HEK293 (cell line): ENCODE measurements around the gene MAGEA8.
A peak's percentile ranks its signal among the peaks of the same experiment; 100 is the strongest.
"Not testable (repeated sequence)": the region's sequence is repeated elsewhere in the genome, so short reads cannot be mapped to it uniquely, and the experiment has no call there.

Source experiments
- CTCF ChIA-PET: fragments of 350-600 bp; formaldehyde crosslinking; extraction: SDS; loops from one replicate; lab custom pipeline; 2021; ENCODE audit warnings: antibody characterized with exemption; lab: Yijun Ruan, JAX
- POLR2A ChIA-PET: fragments of 300-600 bp; formaldehyde crosslinking; extraction: SDS; loops from one replicate; lab custom pipeline; 2020; ENCODE audit warnings: antibody characterized with exemption, inconsistent platforms; lab: Yijun Ruan, JAX
- H3K27ac ChIP-seq: fragments of 200-500 bp; sonication (Bioruptor generic); 2 replicates; pipeline ENCODE4 v1.5.1; 2014; ENCODE audit warnings: low read depth, low read length, control low read depth, inconsistent platforms; ENCODE audit errors: extremely low read depth
- H3K36me3 ChIP-seq, 2 experiments: fragments of 200-500 bp in 1 of 2; sonication (Bioruptor generic) in 1 of 2; 1 replicate in 1 of 2; 2 replicates in 1 of 2; pipeline ENCODE4 v1.5.1; 2014 to 2017; ENCODE audit warnings: inconsistent platforms in 2 of 2, low read length in 2 of 2; ENCODE audit not compliant: control insufficient read depth in 2 of 2, insufficient read depth in 1 of 2
- H3K4me1 ChIP-seq: fragments of 200-500 bp; sonication (Bioruptor generic); 2 replicates; pipeline ENCODE4 v1.5.1; 2014; ENCODE audit warnings: mild to moderate bottlenecking, low read length, inconsistent platforms; ENCODE audit not compliant: control insufficient read depth, insufficient read depth
- H3K4me3 ChIP-seq: 2 replicates; pipeline ENCODE4 v1.5.1; 2011; ENCODE audit warnings: low read depth, mild to moderate bottlenecking, control low read depth, low read length, moderate library complexity
- H3K9me3 ChIP-seq: fragments of 200-500 bp; sonication (Bioruptor generic); 2 replicates; pipeline ENCODE4 v1.5.1; 2014; ENCODE audit warnings: low read depth, low read length, inconsistent platforms; ENCODE audit not compliant: control insufficient read depth, insufficient read depth
- HOXC10 ChIP-seq: sonication (generic); formaldehyde crosslinking; IDR thresholded peaks from 2 replicates; pipeline ENCODE4 v1.8.1; 2023; ENCODE audit warnings: mild to moderate bottlenecking, missing genetic modification reagents
- MEIS1 ChIP-seq: sonication (generic); formaldehyde crosslinking; IDR thresholded peaks from 2 replicates; pipeline ENCODE4 v1.8.1; 2022; ENCODE audit warnings: missing genetic modification reagents, mild to moderate bottlenecking, borderline replicate concordance
- TCF7L2 ChIP-seq: IDR thresholded peaks from 2 replicates; pipeline ENCODE4 v1.6.1; 2011; ENCODE audit warnings: low read depth, mild to moderate bottlenecking, inconsistent platforms, low read length, moderate library complexity, borderline replicate concordance
- ZBTB17 ChIP-seq: fragments of 450-650 bp; formaldehyde crosslinking; IDR thresholded peaks from 2 replicates; pipeline ENCODE4 v1.5.1; 2016; ENCODE audit warnings: missing biosample characterization, missing genetic modification characterization
- ZNF2 ChIP-seq: fragments of 450-650 bp; formaldehyde crosslinking; IDR thresholded peaks from 2 replicates; pipeline ENCODE4 v1.5.1; 2016; ENCODE audit warnings: missing biosample characterization, missing genetic modification characterization
- ZNF404 ChIP-seq: fragments of 450-650 bp; formaldehyde crosslinking; IDR thresholded peaks from 2 replicates; pipeline ENCODE4 v1.5.1; 2017; ENCODE audit warnings: missing biosample characterization, missing genetic modification characterization
- ZNF514 ChIP-seq: fragments of 450-650 bp; formaldehyde crosslinking; IDR thresholded peaks from 2 replicates; pipeline ENCODE4 v1.5.1; 2016; ENCODE audit warnings: missing biosample characterization, missing genetic modification characterization
- ZNF544 ChIP-seq: fragments of 450-650 bp; formaldehyde crosslinking; IDR thresholded peaks from 2 replicates; pipeline ENCODE4 v1.5.0; 2017; ENCODE audit warnings: missing biosample characterization, missing genetic modification characterization
- ZNF626 ChIP-seq: fragments of 450-650 bp; sonication (Bioruptor Pico); formaldehyde crosslinking; IDR thresholded peaks from 2 replicates; pipeline ENCODE4 v1.5.1; 2018; ENCODE audit warnings: missing biosample characterization, missing genetic modification characterization, inconsistent platforms
- ZNF660 ChIP-seq: fragments of 450-650 bp; IDR thresholded peaks from 2 replicates; pipeline ENCODE4 v1.5.1; 2018; ENCODE audit warnings: missing biosample characterization, mild to moderate bottlenecking, missing genetic modification characterization
- ZNF677 ChIP-seq: fragments of 450-650 bp; IDR thresholded peaks from 2 replicates; pipeline ENCODE4 v1.5.0; 2018; ENCODE audit warnings: missing biosample characterization, mild to moderate bottlenecking, missing genetic modification characterization, moderate library complexity
- ZNF776 ChIP-seq: fragments of 450-650 bp; formaldehyde crosslinking; IDR thresholded peaks from 2 replicates; pipeline ENCODE4 v1.5.0; 2017; ENCODE audit warnings: missing biosample characterization, missing genetic modification characterization, borderline replicate concordance
- ZNF830 ChIP-seq: fragments of 450-650 bp; IDR thresholded peaks from 2 replicates; pipeline ENCODE4 v1.5.0; 2018; ENCODE audit warnings: missing biosample characterization, missing genetic modification characterization, low read depth, mild to moderate bottlenecking, moderate library complexity
- ZSCAN30 ChIP-seq: fragments of 450-650 bp; IDR thresholded peaks from 2 replicates; pipeline ENCODE4 v1.5.1; 2018; ENCODE audit warnings: missing biosample characterization, mild to moderate bottlenecking, missing genetic modification characterization, moderate library complexity
- TF ChIP-seq, protein P1 (sequence below): fragments of 450-650 bp; formaldehyde crosslinking; IDR thresholded peaks from 2 replicates; pipeline ENCODE4 v1.5.1; 2016; ENCODE audit warnings: missing biosample characterization, missing genetic modification characterization
- TF ChIP-seq, protein P2 (sequence below): fragments of 450-650 bp; formaldehyde crosslinking; IDR thresholded peaks from 2 replicates; pipeline ENCODE4 v1.5.1; 2016; ENCODE audit warnings: missing biosample characterization, missing genetic modification characterization
- TF ChIP-seq, protein P3 (sequence below): fragments of 450-650 bp; formaldehyde crosslinking; IDR thresholded peaks from 2 replicates; pipeline ENCODE4 v1.5.1; 2016; ENCODE audit warnings: missing biosample characterization, missing genetic modification characterization
- TF ChIP-seq, protein P4 (sequence below): fragments of 450-650 bp; formaldehyde crosslinking; IDR thresholded peaks from 2 replicates; pipeline ENCODE4 v1.5.1; 2017; ENCODE audit warnings: missing biosample characterization, missing genetic modification characterization
- TF ChIP-seq, protein P5 (sequence below): fragments of 450-650 bp; formaldehyde crosslinking; IDR thresholded peaks from 2 replicates; pipeline ENCODE4 v1.5.1; 2016; ENCODE audit warnings: missing biosample characterization, missing genetic modification characterization

The MAGEA8 gene, protein sequence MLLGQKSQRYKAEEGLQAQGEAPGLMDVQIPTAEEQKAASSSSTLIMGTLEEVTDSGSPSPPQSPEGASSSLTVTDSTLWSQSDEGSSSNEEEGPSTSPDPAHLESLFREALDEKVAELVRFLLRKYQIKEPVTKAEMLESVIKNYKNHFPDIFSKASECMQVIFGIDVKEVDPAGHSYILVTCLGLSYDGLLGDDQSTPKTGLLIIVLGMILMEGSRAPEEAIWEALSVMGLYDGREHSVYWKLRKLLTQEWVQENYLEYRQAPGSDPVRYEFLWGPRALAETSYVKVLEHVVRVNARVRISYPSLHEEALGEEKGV

DNA sequence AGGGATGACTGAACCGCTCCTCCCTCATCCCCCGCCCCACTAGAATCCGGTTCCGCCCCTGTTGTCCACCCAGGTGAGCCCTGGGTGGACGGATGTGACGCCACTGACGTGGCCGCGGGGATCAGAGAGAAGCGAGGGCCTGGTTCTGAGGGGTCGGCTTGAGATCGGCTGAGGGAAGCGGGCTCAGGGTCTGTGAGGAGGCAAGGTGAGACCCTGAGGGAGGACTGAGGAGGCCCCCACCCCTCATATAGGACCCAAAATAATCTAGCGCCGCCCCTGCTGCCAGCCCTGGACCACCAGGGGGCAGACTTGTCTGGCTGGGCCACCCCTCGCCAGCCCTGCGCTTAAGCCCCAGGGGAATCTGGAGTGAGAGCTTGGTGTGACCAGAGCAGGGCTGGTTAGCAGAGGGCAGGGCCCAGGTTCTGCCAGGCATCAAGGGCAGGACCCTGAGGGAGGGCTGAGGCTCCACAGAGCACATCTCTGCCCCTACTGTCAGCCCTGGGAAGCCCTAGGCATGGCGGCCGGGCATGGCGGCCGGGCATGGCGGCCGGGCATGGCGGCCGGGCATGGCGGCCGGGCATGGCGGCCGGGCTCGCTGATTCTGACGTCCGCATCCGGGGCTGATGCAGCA lies at the start of gene MAGEA8:
Gene MAGEA8 (plus strand): TSS at position 103 of the 631 bp plus-strand sequence. CDS start 3,090 bp downstream, outside the sequence.
- TF ChIP-seq, protein P1, sequence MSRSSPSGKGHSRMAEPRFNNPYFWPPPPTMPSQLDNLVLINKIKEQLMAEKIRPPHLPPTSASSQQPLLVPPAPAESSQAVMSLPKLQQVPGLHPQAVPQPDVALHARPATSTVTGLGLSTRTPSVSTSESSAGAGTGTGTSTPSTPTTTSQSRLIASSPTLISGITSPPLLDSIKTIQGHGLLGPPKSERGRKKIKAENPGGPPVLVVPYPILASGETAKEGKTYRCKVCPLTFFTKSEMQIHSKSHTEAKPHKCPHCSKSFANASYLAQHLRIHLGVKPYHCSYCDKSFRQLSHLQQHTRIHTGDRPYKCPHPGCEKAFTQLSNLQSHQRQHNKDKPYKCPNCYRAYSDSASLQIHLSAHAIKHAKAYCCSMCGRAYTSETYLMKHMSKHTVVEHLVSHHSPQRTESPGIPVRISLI (tag by site-specific recombination): no peak
- TF ChIP-seq TCF7L2 (no peak), ZNF2 (tag by site-specific recombination) (no peak), ZNF404 (no peak), HOXC10 (CRISPR knock-in tag) (no peak), ZNF677 (no peak), ZNF544 (tag by site-specific recombination) (no peak), ZNF776 (tag by site-specific recombination) (no peak), ZNF830 (tag by site-specific recombination) (no peak), ZNF660 (tag by site-specific recombination) (no peak), ZNF514 (tag by site-specific recombination) (no peak), MEIS1 (CRISPR knock-in tag) (no peak), ZNF626 (tag by site-specific recombination) (no peak)
- TF ChIP-seq, protein P2, sequence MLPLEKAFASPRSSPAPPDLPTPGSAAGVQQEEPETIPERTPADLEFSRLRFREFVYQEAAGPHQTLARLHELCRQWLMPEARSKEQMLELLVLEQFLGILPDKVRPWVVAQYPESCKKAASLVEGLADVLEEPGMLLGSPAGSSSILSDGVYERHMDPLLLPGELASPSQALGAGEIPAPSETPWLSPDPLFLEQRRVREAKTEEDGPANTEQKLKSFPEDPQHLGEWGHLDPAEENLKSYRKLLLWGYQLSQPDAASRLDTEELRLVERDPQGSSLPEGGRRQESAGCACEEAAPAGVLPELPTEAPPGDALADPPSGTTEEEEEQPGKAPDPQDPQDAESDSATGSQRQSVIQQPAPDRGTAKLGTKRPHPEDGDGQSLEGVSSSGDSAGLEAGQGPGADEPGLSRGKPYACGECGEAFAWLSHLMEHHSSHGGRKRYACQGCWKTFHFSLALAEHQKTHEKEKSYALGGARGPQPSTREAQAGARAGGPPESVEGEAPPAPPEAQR: no peak
- TF ChIP-seq, protein P3, sequence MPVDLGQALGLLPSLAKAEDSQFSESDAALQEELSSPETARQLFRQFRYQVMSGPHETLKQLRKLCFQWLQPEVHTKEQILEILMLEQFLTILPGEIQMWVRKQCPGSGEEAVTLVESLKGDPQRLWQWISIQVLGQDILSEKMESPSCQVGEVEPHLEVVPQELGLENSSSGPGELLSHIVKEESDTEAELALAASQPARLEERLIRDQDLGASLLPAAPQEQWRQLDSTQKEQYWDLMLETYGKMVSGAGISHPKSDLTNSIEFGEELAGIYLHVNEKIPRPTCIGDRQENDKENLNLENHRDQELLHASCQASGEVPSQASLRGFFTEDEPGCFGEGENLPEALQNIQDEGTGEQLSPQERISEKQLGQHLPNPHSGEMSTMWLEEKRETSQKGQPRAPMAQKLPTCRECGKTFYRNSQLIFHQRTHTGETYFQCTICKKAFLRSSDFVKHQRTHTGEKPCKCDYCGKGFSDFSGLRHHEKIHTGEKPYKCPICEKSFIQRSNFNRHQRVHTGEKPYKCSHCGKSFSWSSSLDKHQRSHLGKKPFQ (tag by site-specific recombination): no peak
- TF ChIP-seq, protein P4, sequence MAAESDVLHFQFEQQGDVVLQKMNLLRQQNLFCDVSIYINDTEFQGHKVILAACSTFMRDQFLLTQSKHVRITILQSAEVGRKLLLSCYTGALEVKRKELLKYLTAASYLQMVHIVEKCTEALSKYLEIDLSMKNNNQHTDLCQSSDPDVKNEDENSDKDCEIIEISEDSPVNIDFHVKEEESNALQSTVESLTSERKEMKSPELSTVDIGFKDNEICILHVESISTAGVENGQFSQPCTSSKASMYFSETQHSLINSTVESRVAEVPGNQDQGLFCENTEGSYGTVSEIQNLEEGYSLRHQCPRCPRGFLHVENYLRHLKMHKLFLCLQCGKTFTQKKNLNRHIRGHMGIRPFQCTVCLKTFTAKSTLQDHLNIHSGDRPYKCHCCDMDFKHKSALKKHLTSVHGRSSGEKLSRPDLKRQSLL: no peak
- Histone ChIP-seq H3K4me1 (peaks cover 3% of the 10 kb centered on the region; the same call in 1 of the 2 replicates), H3K9me3 (no peaks in the 10 kb centered on the region), H3K4me3 (no peak within 1 kb of the TSS), H3K27ac (no peak within 1 kb of the TSS), H3K36me3 (no peaks in the 10 kb centered on the region)
- POLR2A ChIA-PET: no interaction called here
- CTCF ChIA-PET: interaction anchor here (0.7 kb wide), 1 partner anchor 46 kb away, joined by 3 read pairs; no protein-coding TSS in a partner anchor

DNA sequence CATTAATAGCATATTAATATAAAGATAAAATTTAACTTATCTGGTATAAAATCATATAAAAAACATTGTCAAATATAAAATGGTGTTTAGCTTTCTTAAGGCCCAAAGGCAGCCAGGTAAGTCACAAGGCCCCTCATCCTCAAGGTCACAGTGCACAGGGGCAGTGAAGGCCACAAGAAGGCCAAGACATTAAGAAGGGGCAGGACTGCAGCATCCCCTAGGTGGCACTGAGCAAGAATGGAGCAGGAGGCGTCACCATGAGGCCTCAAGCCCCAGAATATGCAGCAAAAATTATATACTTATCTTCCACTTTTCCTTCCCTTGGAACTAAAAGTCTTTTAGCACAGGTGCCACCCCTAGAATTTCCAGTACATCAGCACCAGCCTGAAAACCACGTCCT lies 49.5 kb upstream of the MAGEA8 start:
- no peak overlapping the region for H3K27ac ChIP-seq
- H3K4me3 ChIP-seq: no peak overlapping the region
- CTCF ChIA-PET: no interaction called here
- TF ChIP-seq ZBTB17 (tag by site-specific recombination) (no peak), ZSCAN30 (tag by site-specific recombination) (0 out of 2 replicates have a peak, but pooled peaks have one; percentile 14)
- TF ChIP-seq, protein P5, sequence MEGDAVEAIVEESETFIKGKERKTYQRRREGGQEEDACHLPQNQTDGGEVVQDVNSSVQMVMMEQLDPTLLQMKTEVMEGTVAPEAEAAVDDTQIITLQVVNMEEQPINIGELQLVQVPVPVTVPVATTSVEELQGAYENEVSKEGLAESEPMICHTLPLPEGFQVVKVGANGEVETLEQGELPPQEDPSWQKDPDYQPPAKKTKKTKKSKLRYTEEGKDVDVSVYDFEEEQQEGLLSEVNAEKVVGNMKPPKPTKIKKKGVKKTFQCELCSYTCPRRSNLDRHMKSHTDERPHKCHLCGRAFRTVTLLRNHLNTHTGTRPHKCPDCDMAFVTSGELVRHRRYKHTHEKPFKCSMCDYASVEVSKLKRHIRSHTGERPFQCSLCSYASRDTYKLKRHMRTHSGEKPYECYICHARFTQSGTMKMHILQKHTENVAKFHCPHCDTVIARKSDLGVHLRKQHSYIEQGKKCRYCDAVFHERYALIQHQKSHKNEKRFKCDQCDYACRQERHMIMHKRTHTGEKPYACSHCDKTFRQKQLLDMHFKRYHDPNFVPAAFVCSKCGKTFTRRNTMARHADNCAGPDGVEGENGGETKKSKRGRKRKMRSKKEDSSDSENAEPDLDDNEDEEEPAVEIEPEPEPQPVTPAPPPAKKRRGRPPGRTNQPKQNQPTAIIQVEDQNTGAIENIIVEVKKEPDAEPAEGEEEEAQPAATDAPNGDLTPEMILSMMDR (tag by site-specific recombination): peak; percentile 17; the same call in 1 of the 2 replicates
- H3K9me3 ChIP-seq: no peaks in the 10 kb centered on the region
- POLR2A ChIA-PET: no interaction called here
- H3K4me1 ChIP-seq: no peaks in the 10 kb centered on the region
- no peaks in the 10 kb centered on the region for H3K36me3 ChIP-seq

DNA sequence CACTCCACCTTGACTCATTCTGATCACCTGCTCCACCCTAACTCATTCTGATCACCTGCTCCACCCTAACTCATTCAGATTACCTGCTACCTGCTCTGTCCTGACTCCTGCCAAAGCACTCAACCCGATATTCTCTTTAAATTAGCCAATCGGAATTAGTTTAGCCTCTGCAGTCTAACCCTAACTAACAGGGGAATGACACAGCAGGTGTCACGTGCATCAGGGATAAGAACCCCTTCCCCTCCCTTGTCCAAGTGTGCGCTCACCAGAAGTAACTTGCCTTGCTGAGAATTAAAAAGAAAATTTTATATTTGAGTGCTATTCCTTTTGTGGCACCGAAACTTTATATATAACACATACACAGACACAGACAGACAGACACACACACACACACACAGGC lies 44.3 kb upstream of the MAGEA8 start:
- H3K4me3 ChIP-seq, H3K4me1 ChIP-seq, H3K9me3 ChIP-seq, POLR2A ChIA-PET, H3K36me3 ChIP-seq, H3K27ac ChIP-seq: not testable (repeated sequence)
- CTCF ChIA-PET: interaction anchor here (0.7 to 1.2 kb wide), 2 partner anchors 11 to 12 kb away, joined by 3 read pairs; no protein-coding TSS in a partner anchor
